HL-60 (cell line): ENCODE data around the gene PIH1D1.

Experiments used
- DNase-seq, 2 experiments: peaks; one replicate each; pipeline ENCODE4 v3.0.0-alpha.2; 2010 to 2020; ENCODE audit warnings: low read depth in 1 of 2, low spot score in 1 of 2
- H3K27ac ChIP-seq: fragments of 250-450 bp; sonication (Bioruptor Pico); replicated peaks from 2 replicates; pipeline ENCODE4 v1.5.1; 2020; ENCODE audit warnings: mild to moderate bottlenecking, moderate library complexity
- H3K27me3 ChIP-seq: fragments of 250-450 bp; sonication (Bioruptor Pico); 2 replicates; pipeline ENCODE4 v1.5.1; 2021; ENCODE audit warnings: mild to moderate bottlenecking, moderate library complexity; ENCODE audit not compliant: insufficient read depth, poor library complexity, severe bottlenecking
- H3K4me3 ChIP-seq: replicated peaks from 2 replicates; pipeline ENCODE4 v1.5.1; 2011; ENCODE audit warnings: mild to moderate bottlenecking, control low read depth, low read length; ENCODE audit not compliant: insufficient read depth
- CTCF ChIP-seq: IDR thresholded peaks from one replicate; pipeline ENCODE4 v1.5.1; 2011; ENCODE audit warnings: low read length, control low read depth, inconsistent platforms; ENCODE audit not compliant: insufficient read depth
- GABPA ChIP-seq: IDR thresholded peaks from 2 replicates; pipeline ENCODE4 v1.6.1; 2012; ENCODE audit warnings: low read depth
- POLR2AphosphoS5 ChIP-seq: IDR thresholded peaks from 2 replicates; pipeline ENCODE4 v1.6.1; 2012; ENCODE audit warnings: low read depth
- REST ChIP-seq: IDR thresholded peaks from 2 replicates; pipeline ENCODE4 v1.6.1; 2012; ENCODE audit warnings: low read depth; ENCODE audit not compliant: insufficient replicate concordance
- SPI1 ChIP-seq: IDR thresholded peaks from 2 replicates; pipeline ENCODE4 v1.6.1; 2012; ENCODE audit warnings: low read depth, mild to moderate bottlenecking, borderline replicate concordance

Gene PIH1D1

GRCh38 chr19:49411681-49412326, 39.8 kb downstream of the PIH1D1 start:
- H3K27me3 ChIP-seq = no peaks in the 10 kb centered on the region
- TF ChIP-seq SPI1 = no peak
- TF ChIP-seq CTCF = no peak
- no peak for TF ChIP-seq GABPA
- no peak for TF ChIP-seq POLR2AphosphoS5
- TF ChIP-seq REST = no peak
- no peak for DNase-seq
- H3K27ac ChIP-seq = no peak overlapping the region
- no peak overlapping the region for H3K4me3 ChIP-seq

- Histone ChIP-seq H3K27me3 (no peaks in the 10 kb centered on the region), H3K4me3 (no peak overlapping the region), H3K27ac (peak overlapping the region; percentile 63)
- DNase-seq = peak in 1 of 2 experiments; percentile 83
- TF ChIP-seq POLR2AphosphoS5 (peak; percentile 70), SPI1 (peak; percentile 100), CTCF (no peak)
These were observed 42.1 kb downstream of the PIH1D1 start for GRCh38 chr19:49409441-49410029.

- no peaks in the 10 kb centered on the region for H3K27me3 ChIP-seq
- DNase-seq = peak in 1 of 2 experiments; percentile 26
- peak overlapping the region; percentile 63 for H3K27ac ChIP-seq
- TF ChIP-seq SPI1 (peak; percentile 72), GABPA (no peak), POLR2AphosphoS5 (no peak), REST (no peak)
- no peak overlapping the region for H3K4me3 ChIP-seq
These were observed 42.7 kb downstream of the PIH1D1 start for GRCh38 chr19:49408816-49409440.

- no peak for TF ChIP-seq SPI1
- no peak for TF ChIP-seq CTCF
- no peak for TF ChIP-seq REST
- no peak for TF ChIP-seq POLR2AphosphoS5
- no peak for TF ChIP-seq GABPA
- no peak overlapping the region for H3K27ac ChIP-seq
- DNase-seq = no peak
These were observed 44.1 kb downstream of the PIH1D1 start for GRCh38 chr19:49407482-49408015.

More at GRCh38 chr19:49407482-49408015, 44.1 kb downstream of the PIH1D1 start:
- Histone ChIP-seq H3K4me3 (no peak overlapping the region), H3K27me3 (no peaks in the 10 kb centered on the region)
